Lower lobe of right lung (tissue), 2 donors: Measurements from ENCODE around the gene SNUPN. TPM values are rescaled to one million over a fixed set of nuclear protein-coding genes. Genes with fewer than 3 reads are reported as not detected.
A peak's percentile ranks its signal among the peaks of the same experiment; 100 is the strongest.
"Not testable (repeated sequence)": the region's sequence is repeated elsewhere in the genome, so short reads cannot be mapped to it uniquely, and the experiment has no call there.

Experiments
- ATAC-seq, 2 donors: fragments of 200-7000 bp; cut with Tn5 transposase; one replicate each; pipeline ENCODE4 v1.9.1; 2020 to 2022; ENCODE audit warnings: mild to moderate bottlenecking in 2 of 2, moderate library complexity in 2 of 2
- DNase-seq: peaks from one replicate; pipeline ENCODE4 v3.0.0-alpha.2; 2020
- H3K27ac ChIP-seq: fragments of 200-600 bp; one replicate; pipeline ENCODE4 v1.8.0; 2022
- H3K27me3 ChIP-seq: fragments of 200-600 bp; one replicate; pipeline ENCODE4 v1.8.0; 2022; ENCODE audit warnings: low read depth
- H3K36me3 ChIP-seq: fragments of 200-600 bp; one replicate; pipeline ENCODE4 v1.8.0; 2022; ENCODE audit warnings: mild to moderate bottlenecking
- H3K4me1 ChIP-seq: fragments of 200-600 bp; one replicate; pipeline ENCODE4 v1.8.0; 2022
- H3K4me3 ChIP-seq: fragments of 200-600 bp; one replicate; pipeline ENCODE4 v1.8.0; 2022; ENCODE audit warnings: mild to moderate bottlenecking
- H3K9me3 ChIP-seq: fragments of 200-600 bp; one replicate; pipeline ENCODE4 v1.8.0; 2022
- intact Hi-C: fragments of 100-400 bp; cut with DNase I; formaldehyde crosslinking; loops from one replicate; pipeline ENCODE4 v1.11.0; 2022
- total RNA-seq: library from RNA; stranded (reverse); fragmentation: NEBNext Ultra II Directional; extraction: Animal tissue kit (Norgen Biotek cat#: 25700); gene quantifications from one replicate; pipeline ENCODE4 v1.2.1, GENCODE V29; 2021
- TF ChIP-seq, protein P1 (sequence below): fragments of 200-600 bp; IDR thresholded peaks from one replicate; pipeline ENCODE4 v1.8.0; 2022; ENCODE audit warnings: antibody characterized with exemption, mild to moderate bottlenecking
- donor health status: DM: no; HTN: yes; CAD: no; lungs with severe emphysema.

SNUPN gene
- total RNA-seq, 1 donor from 2014 or later, result 21.7 TPM

DNA sequence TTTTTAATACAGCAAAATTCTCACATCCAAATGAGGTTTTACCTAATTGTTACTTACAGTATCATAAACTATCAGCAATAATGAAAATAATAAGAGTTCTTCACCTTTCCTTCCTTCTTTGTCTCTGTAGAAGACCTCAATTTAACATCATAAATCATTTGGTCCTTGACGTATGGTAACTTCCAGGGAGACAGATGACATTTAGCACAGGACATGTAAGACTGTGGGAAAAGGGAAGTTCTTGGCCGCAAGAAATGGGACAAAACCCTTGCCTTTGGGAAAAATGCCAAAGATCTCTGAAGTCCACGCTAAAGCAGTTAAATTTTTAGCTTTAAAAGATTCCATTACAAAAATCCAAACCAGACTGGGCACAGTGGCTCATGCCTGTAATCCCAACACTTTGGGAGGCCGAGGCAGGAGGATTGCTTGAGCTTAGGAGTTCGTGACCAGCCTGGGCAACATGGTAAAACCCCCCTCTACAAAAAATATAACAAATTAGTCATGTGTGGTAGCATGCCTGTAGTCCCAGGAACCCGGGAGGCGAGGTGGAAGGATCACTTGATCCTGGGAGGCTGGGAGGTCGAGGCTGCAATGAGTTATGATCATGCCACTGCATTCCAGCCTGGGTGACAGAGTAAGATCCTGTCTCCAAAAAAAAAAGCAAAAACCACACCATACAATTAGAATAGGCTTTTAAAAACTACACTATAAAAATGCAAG, 55.2 kb downstream of the SNUPN start:
- H3K27ac ChIP-seq, result no peak overlapping the region
- no peaks in the 10 kb centered on the region for H3K36me3 ChIP-seq
- intact Hi-C loops, result no loop called here
- H3K27me3 ChIP-seq, result no peaks in the 10 kb centered on the region
- H3K9me3 ChIP-seq, result no peaks in the 10 kb centered on the region
- peaks cover 21% of the 10 kb centered on the region for H3K4me1 ChIP-seq
- DNase-seq (no peak), ATAC-seq (peak in 1 of 2 donors; percentile 34)
- no peak overlapping the region for H3K4me3 ChIP-seq
- TF ChIP-seq, protein P1, sequence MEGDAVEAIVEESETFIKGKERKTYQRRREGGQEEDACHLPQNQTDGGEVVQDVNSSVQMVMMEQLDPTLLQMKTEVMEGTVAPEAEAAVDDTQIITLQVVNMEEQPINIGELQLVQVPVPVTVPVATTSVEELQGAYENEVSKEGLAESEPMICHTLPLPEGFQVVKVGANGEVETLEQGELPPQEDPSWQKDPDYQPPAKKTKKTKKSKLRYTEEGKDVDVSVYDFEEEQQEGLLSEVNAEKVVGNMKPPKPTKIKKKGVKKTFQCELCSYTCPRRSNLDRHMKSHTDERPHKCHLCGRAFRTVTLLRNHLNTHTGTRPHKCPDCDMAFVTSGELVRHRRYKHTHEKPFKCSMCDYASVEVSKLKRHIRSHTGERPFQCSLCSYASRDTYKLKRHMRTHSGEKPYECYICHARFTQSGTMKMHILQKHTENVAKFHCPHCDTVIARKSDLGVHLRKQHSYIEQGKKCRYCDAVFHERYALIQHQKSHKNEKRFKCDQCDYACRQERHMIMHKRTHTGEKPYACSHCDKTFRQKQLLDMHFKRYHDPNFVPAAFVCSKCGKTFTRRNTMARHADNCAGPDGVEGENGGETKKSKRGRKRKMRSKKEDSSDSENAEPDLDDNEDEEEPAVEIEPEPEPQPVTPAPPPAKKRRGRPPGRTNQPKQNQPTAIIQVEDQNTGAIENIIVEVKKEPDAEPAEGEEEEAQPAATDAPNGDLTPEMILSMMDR, result no peak

GRCh38 chr15:75565062-75565970, 60.2 kb downstream of the SNUPN start:
- Histone ChIP-seq H3K4me1 (peaks cover 4% of the 10 kb centered on the region), H3K9me3 (no peaks in the 10 kb centered on the region), H3K4me3 (no peak overlapping the region), H3K27me3 (no peaks in the 10 kb centered on the region), H3K36me3 (no peaks in the 10 kb centered on the region), H3K27ac (no peak overlapping the region)
- ATAC-seq (no peak), DNase-seq (no peak)
- TF ChIP-seq, protein P1, result no peak
- intact Hi-C loops, result no loop called here

- H3K4me1 ChIP-seq, result no peaks in the 10 kb centered on the region
- DNase-seq (no peak), ATAC-seq (no peak)
- intact Hi-C loops, result no loop called here
- no peak overlapping the region for H3K4me3 ChIP-seq
- H3K27ac ChIP-seq, result no peak overlapping the region
- no peaks in the 10 kb centered on the region for H3K36me3 ChIP-seq
- no peaks in the 10 kb centered on the region for H3K9me3 ChIP-seq
- H3K27me3 ChIP-seq, result no peaks in the 10 kb centered on the region
- TF ChIP-seq, protein P1, result no peak
Observed at GRCh38 chr15:75561888-75562287, 63.6 kb downstream of the SNUPN start.

- H3K36me3 ChIP-seq, H3K4me3 ChIP-seq, intact Hi-C loops, DNase-seq, H3K27me3 ChIP-seq, ATAC-seq, H3K27ac ChIP-seq, H3K4me1 ChIP-seq, H3K9me3 ChIP-seq: not testable (repeated sequence)
Observed at GRCh38 chr15:75559360-75559759, 66.2 kb downstream of the SNUPN start.

DNA sequence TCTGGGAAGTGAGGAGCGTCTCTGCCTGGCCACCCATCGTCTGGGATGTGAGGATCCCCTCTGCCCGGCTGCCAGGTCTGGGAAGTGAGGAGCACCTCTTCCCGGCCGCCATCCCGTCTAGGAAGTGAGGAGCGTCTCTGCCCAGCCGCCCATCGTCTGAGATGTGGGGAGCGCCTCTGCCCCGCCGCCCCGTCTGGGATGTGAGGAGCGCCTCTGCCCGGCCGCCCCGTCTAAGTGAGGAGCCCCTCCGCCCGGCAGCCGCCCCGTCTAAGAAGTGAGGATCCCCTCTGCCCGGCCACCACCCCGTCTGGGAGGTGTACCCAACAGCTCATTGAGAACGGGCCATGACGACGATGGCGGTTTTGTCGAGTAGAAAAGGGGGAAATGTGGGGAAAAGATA, 66.6 kb downstream of the SNUPN start:
- H3K27ac ChIP-seq, H3K36me3 ChIP-seq, ATAC-seq, DNase-seq, intact Hi-C loops, H3K9me3 ChIP-seq, H3K27me3 ChIP-seq, H3K4me3 ChIP-seq, H3K4me1 ChIP-seq: not testable (repeated sequence)

GRCh38 chr15:75554717-75555116, 70.8 kb downstream of the SNUPN start:
- ATAC-seq (no peak), DNase-seq (no peak)
- no peaks in the 10 kb centered on the region for H3K9me3 ChIP-seq
- no peaks in the 10 kb centered on the region for H3K27me3 ChIP-seq
- H3K27ac ChIP-seq, result no peak overlapping the region
- TF ChIP-seq, protein P1, result no peak
- H3K4me1 ChIP-seq, result no peaks in the 10 kb centered on the region
- no peak overlapping the region for H3K4me3 ChIP-seq
- H3K36me3 ChIP-seq, result no peaks in the 10 kb centered on the region
- intact Hi-C loops, result no loop called here
